HepG2 (cell line): Measurements from ENCODE around the gene CCDC88A. TPM values are rescaled to one million over a fixed set of nuclear protein-coding genes. Genes with fewer than 3 reads are reported as not detected.
A peak's percentile ranks its signal among the peaks of the same experiment; 100 is the strongest.

Experiments used
- CREB3 ChIP-seq: sonication (generic); formaldehyde crosslinking; IDR thresholded peaks from 2 replicates; pipeline ENCODE4 v1.5.0; 2020; ENCODE audit warnings: missing genetic modification reagents
- DBP ChIP-seq: sonication (generic); formaldehyde crosslinking; IDR thresholded peaks from 2 replicates; pipeline ENCODE4 v1.4.0; 2020; ENCODE audit warnings: missing genetic modification reagents; ENCODE audit errors: not compliant biosample characterization
- ETV6 ChIP-seq: sonication (generic); formaldehyde crosslinking; conservative IDR thresholded peaks from 2 replicates; pipeline ENCODE4 v1.4.0; 2020; ENCODE audit warnings: missing genetic modification reagents
- GTF2F1 ChIP-seq: fragments of 150-350 bp; IDR thresholded peaks from 2 replicates; pipeline ENCODE4 v1.6.1; 2014; ENCODE audit warnings: low read length
- HNF1B ChIP-seq: sonication (generic); formaldehyde crosslinking; IDR thresholded peaks from 2 replicates; pipeline ENCODE4 v1.5.1; 2020; ENCODE audit warnings: mild to moderate bottlenecking, moderate library complexity, missing genetic modification reagents
- HNF4A ChIP-seq: sonication (generic); formaldehyde crosslinking; IDR thresholded peaks from 2 replicates; pipeline ENCODE4 v1.4.0; 2020; ENCODE audit warnings: missing genetic modification reagents
- PHF8 ChIP-seq: sonication (generic); formaldehyde crosslinking; IDR thresholded peaks from 2 replicates; pipeline ENCODE4 v1.5.0; 2020; ENCODE audit warnings: missing genetic modification reagents
- REXO4 ChIP-seq: sonication (generic); formaldehyde crosslinking; IDR thresholded peaks from 2 replicates; pipeline ENCODE4 v1.8.0; 2022; ENCODE audit warnings: missing genetic modification reagents, mild to moderate bottlenecking, borderline replicate concordance
- TGIF2 ChIP-seq: IDR thresholded peaks from 2 replicates; pipeline ENCODE4 v1.6.1; 2016; ENCODE audit warnings: control low read depth, missing compliant biosample characterization
- ZBTB2 ChIP-seq: sonication (generic); formaldehyde crosslinking; IDR thresholded peaks from 2 replicates; pipeline ENCODE4 v1.8.0; 2022; ENCODE audit warnings: low read depth, missing genetic modification reagents
- ZC3H4 ChIP-seq: sonication (generic); formaldehyde crosslinking; IDR thresholded peaks from 2 replicates; pipeline ENCODE4 v1.4.0; 2020; ENCODE audit warnings: missing genetic modification reagents, borderline replicate concordance
- ZNF20 ChIP-seq: sonication (generic); formaldehyde crosslinking; IDR thresholded peaks from 2 replicates; pipeline ENCODE4 v1.4.0; 2020; ENCODE audit warnings: mild to moderate bottlenecking, moderate library complexity, missing genetic modification reagents
- ZNF326 ChIP-seq: sonication (generic); formaldehyde crosslinking; IDR thresholded peaks from 2 replicates; pipeline ENCODE4 v1.4.0; 2020; ENCODE audit warnings: missing genetic modification reagents, borderline replicate concordance
- ZNF430 ChIP-seq: sonication (generic); formaldehyde crosslinking; IDR thresholded peaks from 2 replicates; pipeline ENCODE4 v1.9.0; 2021; ENCODE audit warnings: mild to moderate bottlenecking, missing genetic modification reagents
- ZNF512 ChIP-seq: sonication (generic); formaldehyde crosslinking; IDR thresholded peaks from 2 replicates; pipeline ENCODE4 v1.4.0; 2020; ENCODE audit warnings: mild to moderate bottlenecking, missing genetic modification reagents
- ZNF552 ChIP-seq: sonication (generic); formaldehyde crosslinking; IDR thresholded peaks from 2 replicates; pipeline ENCODE4 v1.9.0; 2022; ENCODE audit warnings: missing genetic modification reagents, mild to moderate bottlenecking, borderline replicate concordance
- ZNF597 ChIP-seq: sonication (generic); formaldehyde crosslinking; IDR thresholded peaks from 2 replicates; pipeline ENCODE4 v1.5.0; 2020; ENCODE audit warnings: missing genetic modification reagents
- ZSCAN25 ChIP-seq: sonication (generic); formaldehyde crosslinking; IDR thresholded peaks from 2 replicates; pipeline ENCODE4 v1.8.0; 2022; ENCODE audit warnings: mild to moderate bottlenecking, missing genetic modification reagents
- ZSCAN5A ChIP-seq: sonication (generic); formaldehyde crosslinking; IDR thresholded peaks from 2 replicates; pipeline ENCODE4 v1.8.0; 2022; ENCODE audit warnings: mild to moderate bottlenecking, missing genetic modification reagents, borderline replicate concordance
- polyA plus RNA-seq, 8 experiments: library from polyadenylated mRNA; depleted of rRNA in 3 of 8; stranded (reverse) in 7 of 8; unstranded in 1 of 8; fragments of >200 nt; fragmentation: Illumina TruSeq in 4 of 8; extraction: Trizol in 4 of 8; gene quantifications; 2 replicates each; pipeline versions ENCODE4 v1.2.1 to v1.2.3, GENCODE V29; 2011 to 2016; ENCODE audit warnings: low read depth in 4 of 8, missing spikeins in 1 of 8, mixed read lengths in 1 of 8; ENCODE audit not compliant: insufficient read depth in 1 of 8
- total RNA-seq, 5 experiments: library from RNA; depleted of rRNA; stranded (reverse); fragments of >200 nt; fragmentation: Illumina TruSeq; extraction: Trizol; gene quantifications; 2 replicates each; pipeline ENCODE4 v1.2.3, GENCODE V29; 2016; ENCODE audit warnings: low read depth in 1 of 5

Gene CCDC88A
- total and polyA plus RNA-seq, 2 of the 13 experiments (the other 11 are each of a cell fraction or from before 2014, with no cell fraction given), result 43.2 to 84.1 TPM

- TF ChIP-seq ZSCAN5A (CRISPR knock-in tag) (peak; percentile 97), CREB3 (CRISPR knock-in tag) (peak; percentile 77; the same call in 1 of the 2 replicates), ETV6 (CRISPR knock-in tag) (peak; percentile 92; the same call in 1 of the 2 replicates), ZNF430 (peak; percentile 78; the same call in 1 of the 2 replicates), TGIF2 (CRISPR knock-in tag) (peak; percentile 93), ZSCAN25 (CRISPR knock-in tag) (peak; percentile 83), ZNF552 (CRISPR knock-in tag) (peak; percentile 95), GTF2F1 (peak; percentile 20; the same call in 1 of the 2 replicates), ZNF597 (CRISPR knock-in tag) (no peak), ZBTB2 (CRISPR knock-in tag) (peak; percentile 80; the same call in 1 of the 2 replicates), PHF8 (CRISPR knock-in tag) (peak; percentile 96), DBP (peak; percentile 88), REXO4 (no peak), HNF1B (peak; percentile 98), ZNF326 (CRISPR knock-in tag) (no peak), ZNF20 (0 out of 2 replicates have a peak, but pooled peaks have one; percentile 64), HNF4A (CRISPR knock-in tag) (peak; percentile 93), ZC3H4 (CRISPR knock-in tag) (peak; percentile 83; the same call in 1 of the 2 replicates), ZNF512 (CRISPR knock-in tag) (peak; percentile 100)
Measured at GRCh38 chr2:55268907-55269644, 150.6 kb downstream of the CCDC88A start, which contains the start of gene MTIF2 (continued).
